Mucosa of descending colon (tissue), 3 donors: ENCODE results near the gene QSER1. TPM values are rescaled to one million over a fixed set of nuclear protein-coding genes. Genes with fewer than 3 reads are reported as not detected.
A peak's percentile ranks its signal among the peaks of the same experiment; 100 is the strongest.
"Not testable (repeated sequence)": the region's sequence is repeated elsewhere in the genome, so short reads cannot be mapped to it uniquely, and the experiment has no call there.

Experiments
- ATAC-seq: fragments of 200-7000 bp; cut with Tn5 transposase; one replicate; pipeline ENCODE4 v1.9.1; 2020; ENCODE audit warnings: mild to moderate bottlenecking, moderate library complexity
- DNase-seq, 3 donors: peaks; one replicate each; pipeline ENCODE4 v3.0.0-alpha.2; 2020
- H3K36me3 ChIP-seq: fragments of 200-600 bp; one replicate; pipeline ENCODE4 v1.8.0; 2021; ENCODE audit warnings: low read depth, mild to moderate bottlenecking
- H3K4me1 ChIP-seq: fragments of 200-600 bp; one replicate; pipeline ENCODE4 v1.8.0; 2021; ENCODE audit warnings: low read depth, mild to moderate bottlenecking
- H3K4me3 ChIP-seq: fragments of 200-600 bp; one replicate; pipeline ENCODE4 v1.8.0; 2021; ENCODE audit warnings: mild to moderate bottlenecking
- H3K9me3 ChIP-seq: fragments of 200-600 bp; one replicate; pipeline ENCODE4 v1.8.0; 2021; ENCODE audit warnings: mild to moderate bottlenecking
- intact Hi-C, 2 donors: fragments of 100-400 bp; cut with DNase I in 1 of 2; cut with micrococcal nuclease in 1 of 2; formaldehyde crosslinking; loops; one replicate each; pipeline versions ENCODE4 v1.11.0 to v1.11.1; 2022; cut with DNase I, micrococcal nuclease
- total RNA-seq, 3 donors: library from RNA; stranded (reverse); fragmentation: NEBNext Ultra II Directional in 2 of 3; extraction: Animal tissue kit (Norgen Biotek cat#: 25700) in 2 of 3; gene quantifications; one replicate each; pipeline versions ENCODE4 v1.2.1 to v1.2.4, GENCODE V29; 2021 to 2023
- TF ChIP-seq, protein P1 (sequence below): fragments of 200-600 bp; IDR thresholded peaks from one replicate; pipeline ENCODE4 v1.8.0; 2022; ENCODE audit warnings: antibody characterized with exemption, mild to moderate bottlenecking
- donor health status: DM: no; HTN: no; CAD: no; lungs with moderate emphysema.
- donor health status: DM: no; HTN: no; CAD: no.
- donor health status: DM: no; HTN: yes; CAD: no.

Gene QSER1
- total RNA-seq, 3 donors from 2014 or later: 20.3 to 30.1 (median 25.9) TPM

DNA sequence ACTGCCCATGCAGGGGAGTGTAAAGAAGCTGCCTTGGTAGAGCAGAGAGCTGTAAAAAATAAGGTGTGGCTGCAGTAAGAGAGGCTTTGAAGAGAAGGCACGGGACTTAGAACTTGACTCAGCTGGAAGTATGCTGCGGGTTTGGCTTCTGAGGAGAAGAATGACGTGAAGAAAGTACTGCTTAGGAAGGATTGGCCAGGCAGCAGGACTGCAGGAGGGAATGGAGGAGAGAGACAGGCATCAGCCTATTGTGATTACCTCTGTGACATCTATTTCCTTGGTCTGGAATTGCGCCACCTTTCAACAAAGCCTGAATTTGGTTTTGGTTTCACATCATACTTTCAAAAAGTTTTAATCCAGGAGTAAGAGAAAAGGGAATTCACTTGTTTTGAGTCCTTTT lies 40.4 kb upstream of the QSER1 start:
- intact Hi-C loops: no loop called here
- H3K36me3 ChIP-seq: no peaks in the 10 kb centered on the region
- TF ChIP-seq, protein P1, sequence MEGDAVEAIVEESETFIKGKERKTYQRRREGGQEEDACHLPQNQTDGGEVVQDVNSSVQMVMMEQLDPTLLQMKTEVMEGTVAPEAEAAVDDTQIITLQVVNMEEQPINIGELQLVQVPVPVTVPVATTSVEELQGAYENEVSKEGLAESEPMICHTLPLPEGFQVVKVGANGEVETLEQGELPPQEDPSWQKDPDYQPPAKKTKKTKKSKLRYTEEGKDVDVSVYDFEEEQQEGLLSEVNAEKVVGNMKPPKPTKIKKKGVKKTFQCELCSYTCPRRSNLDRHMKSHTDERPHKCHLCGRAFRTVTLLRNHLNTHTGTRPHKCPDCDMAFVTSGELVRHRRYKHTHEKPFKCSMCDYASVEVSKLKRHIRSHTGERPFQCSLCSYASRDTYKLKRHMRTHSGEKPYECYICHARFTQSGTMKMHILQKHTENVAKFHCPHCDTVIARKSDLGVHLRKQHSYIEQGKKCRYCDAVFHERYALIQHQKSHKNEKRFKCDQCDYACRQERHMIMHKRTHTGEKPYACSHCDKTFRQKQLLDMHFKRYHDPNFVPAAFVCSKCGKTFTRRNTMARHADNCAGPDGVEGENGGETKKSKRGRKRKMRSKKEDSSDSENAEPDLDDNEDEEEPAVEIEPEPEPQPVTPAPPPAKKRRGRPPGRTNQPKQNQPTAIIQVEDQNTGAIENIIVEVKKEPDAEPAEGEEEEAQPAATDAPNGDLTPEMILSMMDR: no peak
- no peaks in the 10 kb centered on the region for H3K4me1 ChIP-seq
- no peaks in the 10 kb centered on the region for H3K9me3 ChIP-seq
- no peak overlapping the region for H3K4me3 ChIP-seq
- DNase-seq: peak in 1 of 3 donors; percentile 62
- ATAC-seq: peak; percentile 99

DNA sequence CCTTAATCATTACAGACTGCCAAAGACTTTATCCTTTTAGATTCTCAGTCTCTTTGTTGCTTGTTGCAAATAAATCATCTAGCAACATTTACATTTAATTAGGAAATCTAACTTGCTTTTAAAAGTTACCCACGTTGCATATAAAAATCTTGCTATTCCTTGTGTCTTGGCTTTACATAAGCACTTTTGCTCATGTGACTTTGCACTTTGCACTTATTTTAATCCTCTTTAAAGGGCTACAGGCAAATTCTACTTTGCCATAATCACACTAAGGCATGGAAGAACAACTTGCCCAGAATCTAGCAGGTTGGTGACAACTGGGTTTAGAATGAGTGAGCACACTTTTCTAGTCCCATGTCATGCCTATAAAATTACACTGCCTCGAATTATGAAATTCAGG lies 37.0 kb upstream of the QSER1 start:
- TF ChIP-seq, protein P1: no peak
- H3K4me1 ChIP-seq: no peaks in the 10 kb centered on the region
- no peak for DNase-seq
- H3K9me3 ChIP-seq: no peaks in the 10 kb centered on the region
- intact Hi-C loops: no loop called here
- no peak for ATAC-seq
- no peak overlapping the region for H3K4me3 ChIP-seq
- H3K36me3 ChIP-seq: no peaks in the 10 kb centered on the region

DNA sequence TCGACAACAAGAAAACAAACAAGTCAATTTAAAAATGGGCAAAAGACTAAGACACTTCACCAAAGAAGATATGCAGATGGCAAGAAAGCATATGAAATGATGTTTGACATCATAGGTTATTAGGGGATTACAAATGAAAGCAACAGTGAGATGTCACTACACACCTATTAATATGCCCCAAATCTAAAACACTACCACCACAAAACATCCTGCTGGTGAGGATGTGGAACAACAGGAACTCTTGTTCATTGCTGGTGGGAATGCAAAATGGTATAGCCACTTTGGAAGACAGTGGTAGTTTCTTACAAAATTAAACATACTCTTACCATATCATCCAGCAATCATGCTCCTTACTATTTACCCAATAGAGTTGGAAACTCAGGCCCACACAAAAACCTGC lies 33.9 kb upstream of the QSER1 start:
- TF ChIP-seq, protein P1: no peak
- Histone ChIP-seq H3K9me3 (no peaks in the 10 kb centered on the region), H3K4me3 (no peak overlapping the region), H3K36me3 (no peaks in the 10 kb centered on the region), H3K4me1 (no peaks in the 10 kb centered on the region)
- ATAC-seq: no peak
- intact Hi-C loops: no loop called here
- DNase-seq: no peak

DNA sequence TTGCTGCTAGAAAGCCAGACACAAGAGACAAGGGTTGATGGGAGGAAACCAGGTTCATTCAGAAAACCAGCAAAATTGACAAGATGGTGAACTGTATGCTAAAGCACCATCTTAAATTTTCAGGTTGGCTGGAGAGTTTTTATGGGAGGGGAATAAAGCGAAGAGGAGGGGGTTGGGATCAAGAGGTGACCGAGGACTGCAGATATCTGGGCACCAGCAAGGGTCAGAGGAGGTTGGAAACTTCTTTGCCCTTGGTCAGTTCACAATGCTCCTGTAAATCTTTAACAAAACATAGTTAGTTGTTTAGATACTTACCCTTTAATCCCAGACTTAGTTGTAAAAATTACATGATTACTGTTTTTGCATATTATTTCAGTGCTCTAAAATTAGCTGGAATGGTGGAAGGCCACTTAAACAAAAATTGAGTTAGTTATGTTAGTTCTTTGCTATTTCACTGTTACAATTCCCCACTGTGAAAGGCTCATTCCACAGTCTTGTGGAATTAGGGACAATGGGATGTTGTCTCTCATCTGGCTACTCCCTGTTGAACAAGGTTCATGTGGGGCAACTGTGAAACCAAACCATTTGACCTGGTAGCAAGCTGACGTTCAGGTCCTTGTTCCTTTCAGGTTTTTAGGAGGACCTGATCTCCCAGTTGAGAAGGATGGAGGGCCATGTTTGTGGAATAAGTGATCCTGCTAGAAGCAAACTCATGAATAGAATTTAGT lies 30.6 kb upstream of the QSER1 start:
- Histone ChIP-seq H3K9me3 (no peaks in the 10 kb centered on the region), H3K36me3 (no peaks in the 10 kb centered on the region), H3K4me1 (no peaks in the 10 kb centered on the region), H3K4me3 (no peak overlapping the region)
- ATAC-seq: no peak
- TF ChIP-seq, protein P1: no peak
- intact Hi-C loops: loop anchor here in 1 of 2 donors (10.0 kb wide), 1 partner anchor 63 kb away; no protein-coding TSS in a partner anchor
- no peak for DNase-seq

DNA sequence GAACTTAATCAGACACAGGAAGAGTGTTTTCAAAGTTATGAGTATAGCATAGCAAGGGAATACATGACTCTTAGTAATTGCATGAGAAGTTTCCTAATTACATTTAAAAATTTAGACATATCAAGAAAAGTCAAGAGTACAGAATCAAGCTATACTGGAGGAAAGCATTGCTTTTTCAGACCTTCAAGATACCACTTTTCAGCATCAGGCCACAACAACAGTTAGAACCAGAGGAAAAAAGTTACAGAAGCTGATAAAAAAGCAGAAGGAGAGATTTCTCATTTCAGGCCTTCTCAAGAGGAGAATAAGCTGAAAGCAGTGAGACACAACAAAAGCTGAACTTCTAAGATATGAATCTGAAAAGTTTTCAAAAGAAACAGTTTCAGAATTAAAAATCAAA lies 28.1 kb upstream of the QSER1 start:
- TF ChIP-seq, protein P1: no peak
- ATAC-seq: no peak

DNA sequence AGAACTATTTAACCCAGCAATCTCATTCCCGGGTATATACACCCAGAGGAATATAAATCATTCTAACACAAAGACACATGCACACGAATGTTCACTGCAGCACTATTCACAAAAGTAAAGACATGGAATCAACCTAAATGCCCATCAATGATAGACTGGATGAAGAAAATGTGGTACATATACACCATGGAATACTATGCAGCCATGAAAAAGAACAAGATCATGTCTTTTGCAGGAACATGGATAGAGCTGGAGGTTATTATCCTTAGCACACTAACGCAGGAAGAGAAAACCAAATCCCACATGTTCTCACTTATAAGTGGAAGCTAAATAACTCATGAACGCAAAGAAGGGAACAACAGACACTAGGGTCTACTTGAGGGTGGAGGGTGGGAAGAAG lies 23.9 kb upstream of the QSER1 start:
- intact Hi-C loops: loop anchor here in 1 of 2 donors (10.0 kb wide), 1 partner anchor 56 kb away; no protein-coding TSS in a partner anchor
- ATAC-seq: not testable (repeated sequence)

More for the DNA sequence above, 28.1 kb upstream of the QSER1 start:
- DNase-seq: no peak
- H3K9me3 ChIP-seq: no peaks in the 10 kb centered on the region
- no peak overlapping the region for H3K4me3 ChIP-seq
- H3K4me1 ChIP-seq: no peaks in the 10 kb centered on the region
- H3K36me3 ChIP-seq: no peaks in the 10 kb centered on the region
- intact Hi-C loops: loop anchor here in 1 of 2 donors (10.0 kb wide), 1 partner anchor 60 kb away; no protein-coding TSS in a partner anchor

More for the DNA sequence above, 23.9 kb upstream of the QSER1 start:
- not testable (repeated sequence) for H3K36me3 ChIP-seq, H3K9me3 ChIP-seq, DNase-seq, H3K4me3 ChIP-seq, H3K4me1 ChIP-seq
